Measurements from ENCODE around the gene FAM25G.

FAM25G gene

GRCh38 chr10:47449979-47450378 is 41.5 kb downstream of the FAM25G start:
- DNase-seq (ENCODE audit: extremely low spot score), result no peak
- TF ChIP-seq HDGF (IDR thresholded peaks at IDR 0.05; ENCODE audit: borderline replicate concordance) (no peak), TARDBP (IDR thresholded peaks at IDR 0.05) (no peak), FOXM1 (IDR thresholded peaks at IDR 0.05; ENCODE audit: borderline replicate concordance) (no peak), FOXK2 (IDR thresholded peaks at IDR 0.05) (no peak), FOXA1 (IDR thresholded peaks at IDR 0.05) (no peak), ARNT (IDR thresholded peaks at IDR 0.05) (no peak), NFRKB (IDR thresholded peaks at IDR 0.05) (no peak), LEF1 (IDR thresholded peaks at IDR 0.05; ENCODE audit: borderline replicate concordance) (no peak), ZNF384 (IDR thresholded peaks at IDR 0.05) (no peak), CTBP1 (IDR thresholded peaks at IDR 0.05; ENCODE audit: borderline replicate concordance) (no peak)
- TF ChIP-seq, protein P1, sequence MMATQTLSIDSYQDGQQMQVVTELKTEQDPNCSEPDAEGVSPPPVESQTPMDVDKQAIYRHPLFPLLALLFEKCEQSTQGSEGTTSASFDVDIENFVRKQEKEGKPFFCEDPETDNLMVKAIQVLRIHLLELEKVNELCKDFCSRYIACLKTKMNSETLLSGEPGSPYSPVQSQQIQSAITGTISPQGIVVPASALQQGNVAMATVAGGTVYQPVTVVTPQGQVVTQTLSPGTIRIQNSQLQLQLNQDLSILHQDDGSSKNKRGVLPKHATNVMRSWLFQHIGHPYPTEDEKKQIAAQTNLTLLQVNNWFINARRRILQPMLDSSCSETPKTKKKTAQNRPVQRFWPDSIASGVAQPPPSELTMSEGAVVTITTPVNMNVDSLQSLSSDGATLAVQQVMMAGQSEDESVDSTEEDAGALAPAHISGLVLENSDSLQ (IDR thresholded peaks at IDR 0.05), result no peak
- CTCF ChIA-PET, result interaction anchor here (0.7 kb wide), 1 partner anchor 110 kb away, joined by 3 read pairs; no protein-coding TSS in a partner anchor
- POLR2A ChIA-PET, result interaction anchor here (0.8 kb wide), 1 partner anchor 66 kb away, joined by 4 read pairs; the partner anchor contains the start of gene ZNF488

- CTCF ChIA-PET, result no interaction called here
- no peak for DNase-seq (ENCODE audit: extremely low spot score)
- TF ChIP-seq ZNF384 (IDR thresholded peaks at IDR 0.05) (no peak), L3MBTL2 (conservative IDR thresholded peaks at IDR 0.05) (no peak), NFRKB (IDR thresholded peaks at IDR 0.05) (no peak), FOXM1 (IDR thresholded peaks at IDR 0.05; ENCODE audit: borderline replicate concordance) (no peak), SUZ12 (IDR thresholded peaks at IDR 0.05) (no peak), BHLHE40 (IDR thresholded peaks at IDR 0.05; ENCODE audit: borderline replicate concordance) (no peak), FOXK2 (IDR thresholded peaks at IDR 0.05) (no peak), FOXA1 (IDR thresholded peaks at IDR 0.05) (no peak), HDGF (IDR thresholded peaks at IDR 0.05; ENCODE audit: borderline replicate concordance) (no peak), TARDBP (IDR thresholded peaks at IDR 0.05) (no peak), ARNT (IDR thresholded peaks at IDR 0.05) (no peak), CTBP1 (IDR thresholded peaks at IDR 0.05; ENCODE audit: borderline replicate concordance) (no peak), ELF4 (IDR thresholded peaks at IDR 0.05) (no peak), SP1 (IDR thresholded peaks at IDR 0.05) (no peak), LEF1 (IDR thresholded peaks at IDR 0.05; ENCODE audit: borderline replicate concordance) (no peak)
- TF ChIP-seq, protein P1 (IDR thresholded peaks at IDR 0.05), result no peak
- POLR2A ChIA-PET, result interaction anchor here (0.8 kb wide), 1 partner anchor 65 kb away, joined by 4 read pairs; the partner anchor contains the start of gene ZNF488
Measured at GRCh38 chr10:47449102-47449978, 42.2 kb downstream of the FAM25G start.

DNA sequence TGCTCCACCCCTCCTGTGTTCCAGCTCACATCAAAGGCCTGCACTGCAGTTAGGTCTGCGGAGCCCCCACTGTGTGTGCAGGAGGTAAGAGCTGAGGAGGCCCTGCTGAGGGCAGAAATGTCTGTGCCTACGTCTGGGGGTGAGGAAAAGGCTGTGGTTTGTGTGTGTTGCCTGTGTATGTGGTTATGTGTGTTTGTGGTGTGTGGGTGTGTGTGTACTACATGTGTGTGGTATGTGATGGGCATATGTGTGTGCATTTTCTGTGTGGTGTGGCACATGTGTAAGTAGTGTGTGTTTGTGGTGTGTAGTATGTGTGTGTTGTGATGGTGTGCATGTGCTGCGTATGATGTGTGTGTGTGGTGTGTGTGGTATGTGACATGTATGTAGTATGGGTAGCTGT is 43.8 kb downstream of the FAM25G start:
- CTCF ChIA-PET, result no interaction called here
- POLR2A ChIA-PET, result no interaction called here
- no peak for TF ChIP-seq ELF4 (IDR thresholded peaks at IDR 0.05)
- no peak for TF ChIP-seq NFRKB (IDR thresholded peaks at IDR 0.05)
- TF ChIP-seq BHLHE40 (IDR thresholded peaks at IDR 0.05; ENCODE audit: borderline replicate concordance), result no peak
- TF ChIP-seq TARDBP (IDR thresholded peaks at IDR 0.05), result no peak
- TF ChIP-seq FOXA1 (IDR thresholded peaks at IDR 0.05), result no peak
- TF ChIP-seq, protein P1 (IDR thresholded peaks at IDR 0.05), result no peak
- TF ChIP-seq HDGF (IDR thresholded peaks at IDR 0.05; ENCODE audit: borderline replicate concordance), result no peak
- no peak for DNase-seq (ENCODE audit: extremely low spot score)

- POLR2A ChIA-PET, result no interaction called here
- DNase-seq (ENCODE audit: extremely low spot score), result no peak
- CTCF ChIA-PET, result no interaction called here
- no peak for TF ChIP-seq FOXK2 (IDR thresholded peaks at IDR 0.05)
- TF ChIP-seq FOXA1 (IDR thresholded peaks at IDR 0.05), result no peak
- TF ChIP-seq, protein P1 (IDR thresholded peaks at IDR 0.05), result no peak
- TF ChIP-seq ARNT (IDR thresholded peaks at IDR 0.05), result no peak
- TF ChIP-seq CTBP1 (IDR thresholded peaks at IDR 0.05; ENCODE audit: borderline replicate concordance), result no peak
Measured at GRCh38 chr10:47447209-47447608, 44.3 kb downstream of the FAM25G start.

DNA sequence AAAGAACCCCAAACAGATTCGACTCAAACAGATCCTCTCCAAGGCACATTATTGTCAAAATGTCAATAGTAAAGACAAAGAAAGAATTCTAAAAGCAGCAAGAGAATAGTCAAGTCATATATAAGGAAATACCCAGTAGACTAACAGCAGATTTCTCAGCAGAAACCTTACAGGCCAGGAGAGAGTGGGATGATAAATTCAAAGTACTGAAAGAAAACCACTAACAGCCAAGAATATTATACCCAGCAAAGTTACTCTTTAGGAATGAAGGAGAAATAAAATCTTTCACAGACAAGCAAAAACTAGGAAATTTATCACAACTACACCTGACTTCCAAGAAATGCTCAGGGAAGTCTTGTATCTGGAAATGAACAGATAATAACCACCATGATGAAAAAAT is 45.8 kb downstream of the FAM25G start:
- no peak for DNase-seq (ENCODE audit: extremely low spot score)
- ChIA-PET POLR2A (no interaction called here), CTCF (no interaction called here)
- no peak for TF ChIP-seq CTBP1 (IDR thresholded peaks at IDR 0.05; ENCODE audit: borderline replicate concordance)
- no peak for TF ChIP-seq SUZ12 (IDR thresholded peaks at IDR 0.05)
- TF ChIP-seq FOXA1 (IDR thresholded peaks at IDR 0.05), result no peak
- TF ChIP-seq ZNF384 (IDR thresholded peaks at IDR 0.05), result no peak
- no peak for TF ChIP-seq L3MBTL2 (conservative IDR thresholded peaks at IDR 0.05)
- no peak for TF ChIP-seq NFRKB (IDR thresholded peaks at IDR 0.05)
- no peak for TF ChIP-seq FOXM1 (IDR thresholded peaks at IDR 0.05; ENCODE audit: borderline replicate concordance)
- TF ChIP-seq BHLHE40 (IDR thresholded peaks at IDR 0.05; ENCODE audit: borderline replicate concordance), result no peak
- TF ChIP-seq SP1 (IDR thresholded peaks at IDR 0.05), result no peak
- TF ChIP-seq ELF4 (IDR thresholded peaks at IDR 0.05), result no peak
- TF ChIP-seq, protein P1 (IDR thresholded peaks at IDR 0.05), result no peak
- no peak for TF ChIP-seq HDGF (IDR thresholded peaks at IDR 0.05; ENCODE audit: borderline replicate concordance)
- no peak for TF ChIP-seq ARNT (IDR thresholded peaks at IDR 0.05)
- TF ChIP-seq LEF1 (IDR thresholded peaks at IDR 0.05; ENCODE audit: borderline replicate concordance), result no peak
- TF ChIP-seq TARDBP (IDR thresholded peaks at IDR 0.05), result no peak

Measured in HEK293T (cell line).